COLO668 (cell line): Measurements from ENCODE around the gene ABCF1.
"Not testable (repeated sequence)": the region's sequence is repeated elsewhere in the genome, so short reads cannot be mapped to it uniquely, and the experiment has no call there.

Source experiments
- DNase-seq: peaks from one replicate; lab custom pipeline; 2025; ENCODE audit not compliant: unreplicated experiment; lab: John Stamatoyannopoulos, UW

The ABCF1 gene

DNA sequence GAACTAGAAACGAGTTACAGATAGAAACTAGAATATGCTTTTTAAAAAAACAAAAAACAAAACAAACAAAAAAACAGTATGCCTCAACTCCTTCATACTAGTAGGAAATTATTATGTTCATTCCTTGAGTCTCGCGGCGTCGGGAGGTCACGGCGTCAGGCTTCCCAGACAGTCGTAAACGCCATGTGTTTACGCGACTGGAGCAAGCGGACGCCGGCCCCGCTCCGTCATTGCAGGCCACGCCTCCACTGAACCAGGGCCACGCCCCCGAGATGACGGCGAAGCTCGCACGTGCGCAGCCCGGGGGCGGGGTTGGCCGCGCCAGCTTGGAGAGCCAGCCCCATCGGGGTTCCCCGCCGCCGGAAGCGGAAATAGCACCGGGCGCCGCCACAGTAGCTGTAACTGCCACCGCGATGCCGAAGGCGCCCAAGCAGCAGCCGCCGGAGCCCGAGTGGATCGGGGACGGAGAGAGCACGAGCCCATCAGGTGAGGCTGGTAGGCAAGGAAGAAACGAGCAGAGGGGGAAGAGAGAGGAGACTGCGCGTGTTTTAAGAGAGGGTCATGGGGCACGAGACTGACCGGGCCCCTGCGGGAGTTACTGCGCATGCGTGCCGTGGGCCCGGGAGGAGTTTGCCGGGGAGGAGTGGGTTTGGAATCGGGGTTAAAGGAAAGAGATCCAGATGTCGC, at the start of gene ABCF1:
TSS of gene ABCF1 (plus strand) at position 368 of the 687 bp plus-strand sequence. CDS start at position 414, 46 bp downstream.
- peak; percentile 95 for DNase-seq

DNA sequence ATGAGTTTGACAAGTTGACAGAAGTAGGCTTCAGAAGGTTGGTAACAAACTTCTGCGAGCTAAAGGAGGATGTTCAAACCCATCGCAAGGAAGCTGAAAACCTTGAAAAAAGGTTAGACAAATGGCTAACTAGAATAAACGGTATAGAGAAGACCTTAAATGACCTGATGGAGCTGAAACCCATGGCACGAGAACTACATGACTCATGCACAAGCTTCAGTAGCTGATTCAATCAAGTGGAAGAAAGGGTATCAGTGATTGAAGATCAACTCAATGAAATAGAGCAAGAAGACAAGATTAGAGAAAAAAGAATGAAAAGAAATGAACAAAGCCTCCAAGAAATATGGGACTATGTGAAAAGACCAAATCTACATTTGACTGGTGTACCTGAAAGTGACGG, 49.3 kb upstream of the ABCF1 start:
- DNase-seq: not testable (repeated sequence)

DNA sequence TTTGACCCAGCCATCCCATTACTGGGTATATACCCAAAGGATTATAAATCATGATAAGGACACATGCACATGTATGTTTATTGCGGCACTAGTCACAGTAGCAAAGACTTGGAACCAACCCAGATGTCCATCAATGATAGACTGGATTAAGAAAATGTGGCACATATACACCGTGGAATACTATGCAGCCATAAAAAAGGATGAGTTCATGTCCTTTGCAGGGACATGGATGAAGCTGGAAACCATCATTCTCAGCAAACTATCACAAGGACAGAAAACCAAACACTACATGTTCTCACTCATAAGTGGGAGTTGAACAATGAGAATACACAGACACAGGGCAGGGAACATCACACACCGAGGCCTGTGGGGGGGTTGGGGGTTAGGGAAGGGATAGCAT, 44.8 kb upstream of the ABCF1 start:
- not testable (repeated sequence) for DNase-seq

DNA sequence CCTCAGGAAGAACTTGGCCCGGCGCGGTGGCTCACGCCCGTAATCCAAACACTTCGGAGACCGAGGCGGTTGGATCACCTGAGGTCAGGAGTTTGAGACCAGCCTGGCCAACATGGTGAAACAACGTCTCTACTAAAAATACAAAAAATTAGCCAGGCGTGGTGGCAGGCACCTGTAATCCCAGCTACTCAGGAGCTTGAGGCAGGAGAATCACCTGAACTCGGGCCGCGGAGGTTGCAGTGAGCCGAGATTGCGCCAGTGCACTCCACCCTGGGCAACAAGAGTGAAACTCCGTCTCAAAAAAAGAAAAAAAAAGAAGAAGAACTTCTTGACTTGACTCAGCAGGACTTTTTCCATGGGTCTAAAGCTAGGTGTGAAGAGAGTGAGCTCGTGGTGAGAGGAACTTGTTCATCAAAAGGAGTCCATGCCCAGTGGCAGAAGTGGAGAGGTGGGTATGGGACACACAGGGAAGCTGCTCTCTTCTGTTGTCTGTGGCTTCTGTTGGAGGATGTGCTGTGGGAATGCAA, 41.8 kb upstream of the ABCF1 start:
- not testable (repeated sequence) for DNase-seq

DNA sequence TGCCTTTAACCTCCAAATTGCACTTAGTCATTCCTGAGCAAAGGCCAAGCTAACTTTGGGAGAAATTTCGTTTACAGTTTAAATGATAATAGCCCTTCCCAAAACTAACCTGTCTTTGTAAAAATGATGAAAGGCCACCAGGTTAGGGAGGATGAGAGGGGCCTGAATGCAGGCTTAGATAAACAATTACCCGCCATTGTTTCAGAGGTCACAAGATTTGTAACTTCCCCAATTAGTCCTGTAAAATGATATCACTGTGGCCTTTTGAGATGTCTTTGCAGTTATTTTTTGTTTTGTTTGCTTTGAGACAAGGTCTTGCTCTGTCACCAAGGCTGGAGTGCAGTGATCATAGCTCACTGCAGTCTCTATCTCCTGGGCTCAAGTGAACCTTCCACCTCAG, 41.2 kb upstream of the ABCF1 start:
- DNase-seq: no peak

DNA sequence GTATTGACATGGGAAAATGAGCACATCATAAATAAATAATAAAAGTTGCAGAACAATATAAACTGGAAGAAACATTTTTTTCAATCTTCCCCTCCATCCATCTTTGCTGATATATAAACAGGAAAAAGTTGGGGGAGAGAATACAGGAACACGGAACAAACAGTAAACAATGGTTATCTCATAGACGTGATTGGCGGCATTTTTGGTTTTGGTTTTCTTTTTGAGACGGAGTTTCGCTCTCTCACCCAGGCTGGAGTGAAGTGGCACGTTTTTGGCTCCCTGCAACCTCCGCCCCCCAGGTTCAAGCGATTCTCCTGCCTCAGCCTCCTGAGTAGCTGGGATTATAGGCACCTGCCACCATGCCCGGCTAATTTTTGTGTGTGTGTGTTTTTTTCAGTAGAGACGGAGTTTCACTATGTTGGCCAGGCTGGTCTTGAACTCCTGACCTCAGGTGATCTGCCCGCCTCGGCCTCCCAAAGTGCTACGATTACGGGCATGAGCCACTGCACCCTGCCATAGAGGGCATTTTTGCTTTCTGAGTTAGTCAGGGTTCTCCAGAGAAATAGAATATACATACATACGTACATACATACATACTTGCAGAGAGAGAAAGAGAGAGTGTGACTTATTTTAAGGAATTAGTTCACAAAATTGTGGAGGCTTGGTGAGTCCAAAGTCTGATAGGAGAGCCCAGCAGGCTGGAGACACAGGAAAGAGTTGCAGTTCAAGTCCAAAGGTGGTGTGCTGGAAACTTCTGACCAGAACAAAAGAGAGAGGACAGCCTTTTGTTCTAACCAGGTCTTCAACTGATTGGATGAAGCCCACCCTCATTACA, 37.6 kb upstream of the ABCF1 start:
- no peak for DNase-seq

DNA sequence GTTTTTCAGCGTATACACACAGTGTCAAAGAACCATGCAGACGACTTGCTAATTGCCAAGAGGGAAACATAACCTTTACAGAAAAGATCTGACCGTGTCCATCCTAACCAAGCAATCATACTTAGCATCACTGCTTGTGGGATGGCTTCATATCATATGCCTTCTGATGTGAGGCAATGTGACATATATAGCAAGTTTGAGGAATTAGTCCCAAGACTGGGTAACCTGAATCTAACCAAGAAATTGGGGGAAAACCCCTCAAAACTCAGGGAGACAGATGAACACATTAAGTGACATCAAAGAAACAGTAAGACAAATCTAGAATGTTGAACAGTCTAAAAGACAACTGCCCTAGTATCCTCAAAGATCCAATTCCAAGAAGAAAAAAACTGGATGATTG, 33.3 kb upstream of the ABCF1 start:
- no peak for DNase-seq

DNA sequence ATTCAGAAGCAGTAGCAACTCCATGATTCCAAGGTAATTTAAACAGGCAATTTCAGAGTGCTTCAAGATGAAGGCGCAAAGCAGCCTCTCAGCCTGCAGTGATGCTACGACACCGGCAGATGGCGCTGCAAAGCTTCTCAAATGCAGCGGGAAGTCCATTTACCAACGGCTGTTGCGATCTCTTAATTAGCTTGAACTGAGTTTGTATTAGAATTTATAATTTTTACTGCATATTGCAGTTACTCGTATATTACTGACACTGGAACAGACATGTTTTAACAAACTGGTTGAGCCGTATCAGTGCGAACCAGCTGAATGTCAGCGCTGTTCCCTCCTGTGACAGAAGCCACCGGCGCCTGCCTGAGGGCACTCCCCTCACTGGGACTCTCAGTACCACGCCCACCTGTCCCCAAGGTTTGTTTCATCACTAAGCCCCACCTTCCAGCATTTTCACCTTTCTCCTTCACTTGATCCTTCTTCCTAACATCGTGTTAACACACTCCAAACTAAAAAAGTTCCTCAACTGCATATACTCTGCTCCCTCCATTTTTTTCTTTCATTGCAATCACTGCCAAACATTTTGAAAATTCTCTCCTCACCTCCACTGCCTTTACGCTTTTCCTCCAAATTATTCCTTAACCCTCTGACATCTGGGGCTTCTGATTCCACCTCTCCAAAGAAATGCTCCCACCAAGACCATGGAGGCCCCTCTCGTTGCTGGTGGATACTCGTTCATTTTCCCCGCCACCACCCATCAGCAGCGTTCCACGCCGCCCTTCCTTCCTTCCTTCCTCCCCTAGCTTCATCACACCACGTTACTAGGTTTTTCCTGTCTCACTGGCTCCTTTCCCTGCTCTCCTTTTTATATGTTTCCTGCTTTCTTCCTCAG, 29.5 kb upstream of the ABCF1 start:
- DNase-seq: peak; percentile 56

DNA sequence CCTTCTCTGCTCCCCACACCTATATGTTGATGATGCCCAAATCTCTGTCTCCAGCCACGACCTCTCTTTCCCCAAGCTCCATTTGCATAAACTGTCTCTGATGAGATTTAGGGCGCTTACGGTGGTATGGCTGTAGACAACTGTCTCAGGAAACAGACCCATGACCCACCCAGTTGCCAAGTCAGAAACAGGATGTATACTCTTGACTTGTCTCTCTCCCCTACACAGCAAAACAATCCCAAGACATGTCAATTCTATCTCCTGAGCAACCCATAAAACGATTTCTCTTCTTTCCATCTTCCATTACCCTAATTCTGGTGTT, 28.9 kb upstream of the ABCF1 start:
- DNase-seq: no peak

DNA sequence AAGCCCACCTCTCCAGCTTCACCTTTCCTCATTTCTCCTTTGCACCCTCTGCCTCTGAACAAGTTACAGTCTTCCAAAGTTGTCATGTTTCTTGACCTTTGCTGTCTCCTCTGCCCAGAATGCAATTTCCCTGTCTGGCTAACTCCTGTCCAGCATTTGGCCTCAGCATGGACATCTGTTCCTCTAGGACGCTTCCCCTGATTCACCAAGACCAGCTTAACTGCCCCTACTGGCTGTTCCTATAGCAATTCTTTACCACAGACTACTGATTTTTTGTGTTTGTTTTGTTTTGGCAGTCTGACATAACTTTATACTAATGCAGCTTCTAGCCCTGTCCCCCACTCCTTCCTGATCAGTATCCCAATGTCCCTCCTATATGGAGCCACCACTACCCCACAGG, 28.3 kb upstream of the ABCF1 start:
- DNase-seq: no peak

DNA sequence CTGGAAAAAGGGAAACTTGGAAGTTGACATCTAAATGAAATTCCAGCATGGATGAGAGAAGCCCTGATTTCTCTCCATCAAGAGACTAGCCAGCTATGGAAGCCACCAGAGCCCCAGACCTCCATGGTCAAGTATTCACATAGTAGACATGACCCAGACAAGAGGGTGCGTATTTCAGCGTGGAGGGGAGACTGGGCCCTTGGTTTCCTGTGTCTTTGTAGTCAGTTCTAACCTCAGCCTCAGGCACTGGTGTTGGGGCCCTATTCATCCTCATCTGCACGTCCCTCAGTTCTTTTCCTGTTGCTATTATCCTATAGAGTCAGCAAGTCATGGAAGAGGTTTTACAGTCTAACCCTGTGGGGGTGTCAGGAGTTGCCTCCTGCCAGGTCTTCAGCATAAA, 27.4 kb upstream of the ABCF1 start:
- no peak for DNase-seq

DNA sequence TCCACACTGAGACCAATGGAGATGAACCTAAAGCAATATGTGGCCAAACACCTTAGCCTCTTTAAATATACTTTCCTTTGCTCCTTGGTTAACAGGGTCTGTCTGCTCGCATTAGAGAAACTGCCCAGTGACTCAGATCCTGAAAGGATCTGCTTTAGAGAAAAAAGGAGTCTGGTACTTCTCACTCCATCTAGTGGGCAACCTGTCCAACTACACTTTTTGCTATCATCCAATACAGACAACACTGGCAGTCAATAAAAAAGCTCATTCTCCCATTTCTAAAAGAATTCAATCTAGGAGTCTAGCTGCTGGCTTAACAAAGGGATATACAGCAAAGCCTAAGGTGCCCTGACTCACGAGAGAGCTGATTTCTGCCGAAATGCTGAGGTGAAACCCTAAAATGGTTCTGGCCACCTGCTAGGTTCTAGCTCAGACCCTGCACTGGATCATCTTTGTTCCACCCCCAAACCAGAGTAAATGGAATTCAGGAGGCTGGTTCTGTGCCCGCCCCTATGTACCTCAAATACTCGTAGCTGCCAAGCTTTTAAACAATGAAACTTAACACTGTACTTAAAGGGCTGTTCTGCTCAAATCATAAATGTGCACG, 26.5 kb upstream of the ABCF1 start:
- no peak for DNase-seq

DNA sequence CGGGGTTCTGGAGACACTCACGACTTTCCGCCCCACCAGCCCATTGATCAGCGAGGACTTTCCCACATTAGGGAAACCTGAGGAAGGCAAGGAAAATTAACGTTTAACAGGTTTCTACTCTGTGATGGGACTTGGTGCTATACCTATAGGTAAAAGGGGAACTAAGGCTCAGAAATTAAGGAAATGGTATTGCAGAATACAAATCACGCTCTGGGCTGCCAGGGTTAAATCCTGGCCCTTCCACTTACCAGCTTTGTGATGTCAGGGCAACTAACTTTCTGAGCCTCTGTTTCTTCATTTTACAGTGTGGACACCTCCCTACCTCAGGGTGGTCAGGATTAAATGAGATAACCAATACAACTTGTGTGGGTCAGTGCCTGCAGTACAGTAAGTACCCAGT, 23.8 kb upstream of the ABCF1 start:
- no peak for DNase-seq

DNA sequence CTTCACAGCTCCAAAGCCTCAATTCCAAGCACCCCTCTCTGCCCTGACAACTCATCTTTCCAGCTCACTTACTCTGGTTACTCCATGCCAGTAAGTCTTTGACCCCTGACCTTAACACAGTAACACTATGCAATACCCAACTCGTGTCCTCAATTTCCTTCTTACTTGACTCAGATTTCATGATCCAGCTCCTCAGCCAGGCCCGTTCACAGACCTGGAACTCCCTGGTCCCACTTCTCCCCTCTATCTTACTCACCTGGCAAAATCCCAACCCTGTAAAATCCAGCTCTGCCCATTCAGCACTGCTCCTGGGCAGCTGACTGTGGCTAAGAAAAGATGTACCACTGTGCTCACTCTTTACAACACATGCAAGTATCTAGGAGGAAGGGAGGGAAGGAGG, 22.9 kb upstream of the ABCF1 start:
- DNase-seq: no peak

DNA sequence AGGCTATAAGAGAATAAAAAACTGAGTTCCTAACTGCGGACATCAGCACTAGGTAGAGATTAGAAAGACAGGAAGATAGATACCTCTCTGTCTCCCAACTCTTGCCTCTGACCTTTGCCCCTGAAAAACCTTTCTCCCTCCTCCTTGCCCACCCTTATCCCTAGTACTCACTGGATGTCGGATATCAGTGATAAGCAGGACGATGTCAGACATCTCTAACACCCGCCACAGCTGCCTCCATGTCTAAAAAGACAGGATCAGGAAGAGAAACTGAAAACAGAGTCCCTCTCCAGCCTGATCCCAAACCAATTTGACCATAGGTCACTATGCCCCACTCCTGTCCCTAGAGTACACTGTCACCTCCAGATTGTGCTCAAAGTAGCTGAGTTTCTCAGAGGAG, 16.8 kb upstream of the ABCF1 start:
- DNase-seq: no peak

DNA sequence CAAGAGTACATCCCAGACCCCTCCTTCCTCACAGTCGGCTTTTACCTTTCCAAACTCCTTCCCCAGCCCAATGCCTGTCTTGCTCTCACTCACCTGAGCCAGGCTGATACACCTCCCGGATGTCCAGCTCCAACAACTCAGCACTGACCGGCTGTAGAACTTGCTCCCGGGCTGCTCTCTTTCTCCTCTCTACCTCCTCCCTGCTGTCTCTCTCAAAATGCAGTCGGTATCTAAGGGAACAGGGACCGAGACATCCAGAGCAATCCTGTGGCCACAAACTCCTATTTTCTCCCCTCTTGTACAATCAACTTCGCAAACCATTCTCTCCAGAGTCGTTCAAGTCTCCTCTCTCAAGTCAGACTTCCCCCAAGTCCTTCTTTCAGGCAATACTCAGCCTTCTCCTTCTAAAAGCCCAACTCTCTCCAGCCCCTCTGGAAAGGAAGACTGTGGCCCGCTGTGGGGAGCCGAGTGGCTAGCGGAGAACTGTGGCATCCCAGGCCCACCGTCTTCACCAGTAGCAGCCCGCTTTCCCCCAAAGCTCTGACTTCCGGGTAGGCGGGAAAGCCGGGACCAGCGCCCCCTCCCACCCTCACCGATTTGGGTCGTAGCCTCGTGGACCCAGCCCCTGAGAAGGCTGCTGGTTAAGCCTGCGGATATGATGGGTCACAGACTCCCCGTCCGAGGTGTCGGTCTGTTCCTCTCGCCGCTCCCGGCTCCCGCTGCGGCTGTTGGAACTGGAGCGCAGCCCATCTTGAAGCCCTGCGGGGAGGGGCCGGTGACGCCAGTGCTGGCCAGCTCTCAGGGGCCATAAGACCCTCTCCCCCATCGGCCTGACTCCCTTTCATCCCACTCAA, 16.1 kb upstream of the ABCF1 start:
- peak; percentile 24 for DNase-seq

DNA sequence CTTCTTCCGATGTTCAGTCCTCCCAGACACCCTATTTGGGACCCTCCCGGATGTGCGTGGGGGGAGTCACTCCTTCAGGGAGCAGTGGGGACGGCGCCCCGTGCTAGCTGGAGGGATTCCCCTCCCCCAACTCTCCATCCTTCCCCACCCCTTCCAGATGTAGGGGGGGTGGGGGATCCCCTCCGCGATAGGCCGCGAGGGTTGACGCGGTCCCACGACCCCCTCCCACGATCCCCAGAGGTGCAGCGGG, 15.5 kb upstream of the ABCF1 start:
- no peak for DNase-seq

DNA sequence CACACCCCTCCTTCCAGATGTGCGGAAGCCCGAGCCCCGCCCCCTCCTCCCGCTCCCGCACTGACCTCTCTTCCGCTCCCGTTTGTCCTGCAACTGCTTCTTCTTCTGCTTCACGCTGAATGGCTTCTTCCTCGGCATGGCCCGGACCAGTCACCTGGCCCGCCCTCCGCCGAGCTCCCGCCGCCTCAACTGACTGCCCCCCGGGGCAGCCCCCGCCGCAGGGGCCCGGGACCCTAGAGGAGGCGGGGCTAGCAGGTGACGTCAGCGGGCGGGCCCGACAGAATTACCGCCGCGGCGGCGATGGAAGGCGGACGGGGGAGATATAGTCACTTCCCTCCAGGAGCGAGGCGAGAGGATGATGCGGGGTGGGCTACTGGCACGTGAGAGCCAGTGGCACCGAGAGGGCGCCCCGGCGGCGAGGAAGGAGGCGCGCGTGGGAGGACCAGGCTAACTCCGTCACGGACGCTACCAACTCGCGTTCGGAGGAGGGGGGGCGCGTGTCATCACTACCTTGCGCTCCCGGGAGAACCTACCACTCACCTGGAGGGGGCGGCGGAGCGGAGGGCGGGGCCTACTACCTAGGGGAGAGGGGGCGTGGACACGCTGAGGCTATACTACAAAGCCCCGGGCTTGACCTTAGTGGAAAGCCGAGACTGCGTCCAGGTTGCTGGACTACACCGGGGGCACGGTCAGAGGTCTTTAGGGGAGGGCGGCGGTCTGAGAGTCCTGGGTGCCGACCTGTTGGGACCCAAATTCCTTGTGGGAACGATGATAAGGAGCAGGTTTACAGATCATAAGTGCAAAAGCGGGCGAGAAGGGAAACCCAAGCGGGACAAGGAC, 15.0 kb upstream of the ABCF1 start, which contains the start of gene GNL1:
TSS of gene GNL1 (minus strand) at position 424 of the 840 bp plus-strand sequence. CDS start at position 138, 286 bp downstream.
- DNase-seq: peak; percentile 91

DNA sequence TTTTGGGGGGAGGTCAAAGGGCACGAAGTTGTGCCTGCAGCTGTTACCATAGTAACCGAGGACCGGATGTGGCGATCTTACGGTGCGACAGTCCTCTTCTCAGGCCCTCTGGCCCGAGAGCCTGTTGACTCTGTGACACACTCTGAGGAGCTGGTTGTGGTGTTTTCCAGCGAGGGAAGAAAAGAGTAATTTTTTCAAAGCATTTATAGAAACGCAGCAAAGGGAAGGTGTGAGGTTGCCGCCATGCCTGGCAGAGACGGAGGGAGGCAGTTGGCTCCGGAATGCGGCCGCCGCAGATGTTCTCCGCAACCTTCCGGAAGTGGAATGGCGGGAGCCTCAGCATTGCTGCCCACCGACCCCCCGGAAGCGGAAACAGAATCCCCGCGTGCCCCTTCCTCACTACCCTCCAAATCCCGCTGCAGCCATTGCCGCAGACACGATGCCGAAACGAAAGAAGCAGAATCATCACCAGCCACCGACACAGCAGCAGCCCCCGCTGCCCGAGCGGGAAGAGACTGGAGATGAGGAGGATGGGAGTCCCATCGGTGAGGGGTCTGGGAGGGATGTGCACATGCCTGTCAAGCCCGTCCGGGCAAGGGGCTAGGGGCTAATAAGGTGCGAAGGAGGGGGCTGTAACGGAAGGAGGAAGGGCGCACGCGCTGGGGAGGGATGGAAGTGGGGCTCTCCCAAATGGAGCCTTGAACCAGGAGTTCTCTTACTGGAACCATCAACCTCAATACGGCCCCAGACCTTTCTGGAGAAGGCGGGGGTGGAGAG, 14.1 kb upstream of the ABCF1 start, which contains the start of gene PRR3:
TSS of gene PRR3 (plus strand) at position 390 of the 777 bp plus-strand sequence. CDS start at position 440, 50 bp downstream.
- DNase-seq: peak; percentile 78
